HG03521 (cell line): Measurements from ENCODE around the gene POLR2E.

Experiments
- ATAC-seq: cut with Tn5 transposase; IDR thresholded peaks from one replicate; pipeline ENCODE4 v1.9.1; 2021; ENCODE audit warnings: mild to moderate bottlenecking, moderate library complexity; ENCODE audit not compliant: unreplicated experiment

The POLR2E gene

DNA sequence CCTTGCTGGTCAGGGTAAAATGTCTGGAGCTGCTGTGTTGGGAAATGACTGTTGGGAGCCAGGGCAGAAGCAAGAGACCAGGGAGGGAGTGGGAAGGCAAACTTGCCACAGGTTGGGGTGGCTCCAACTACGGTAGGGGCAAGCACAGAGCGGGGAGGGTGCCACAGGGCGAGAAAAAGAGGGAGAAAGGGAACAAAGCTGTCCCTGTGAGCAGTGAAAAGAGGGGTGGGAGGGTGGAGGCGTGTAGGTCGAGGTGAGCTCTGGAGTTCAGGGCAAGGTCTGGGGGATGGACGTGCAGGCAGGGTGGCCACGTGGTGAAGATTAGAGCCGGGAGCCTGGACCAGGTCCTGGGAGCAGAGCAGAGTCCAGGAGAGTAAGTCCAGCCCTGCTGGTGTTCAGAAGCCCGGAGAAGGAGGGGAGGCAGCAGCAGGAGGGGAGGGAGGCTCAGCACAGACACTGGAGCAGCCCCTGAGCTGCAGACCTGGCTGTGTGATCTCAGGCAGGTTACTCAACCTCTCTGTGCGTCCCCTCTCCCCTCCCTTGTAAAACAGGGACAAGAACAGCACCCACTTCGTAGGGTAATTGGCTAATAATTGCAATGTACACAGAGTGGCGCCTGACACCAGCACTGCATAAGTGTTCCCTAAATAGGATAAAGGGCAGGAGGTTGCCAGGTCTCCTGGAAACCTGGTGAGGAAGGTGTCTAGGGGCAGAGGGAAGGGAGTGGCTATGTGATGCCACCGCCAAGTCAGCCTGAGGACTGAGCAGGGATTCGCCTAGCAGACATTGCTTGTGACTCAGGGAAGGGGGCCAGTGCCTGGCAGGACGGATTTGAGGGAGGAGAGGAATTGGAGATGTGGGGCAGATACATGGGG, 3.2 kb upstream of the POLR2E start:
- no peak for ATAC-seq

- no peak for ATAC-seq
Measured at GRCh38 chr19:1097810-1098176, 2.6 kb upstream of the POLR2E start.

DNA sequence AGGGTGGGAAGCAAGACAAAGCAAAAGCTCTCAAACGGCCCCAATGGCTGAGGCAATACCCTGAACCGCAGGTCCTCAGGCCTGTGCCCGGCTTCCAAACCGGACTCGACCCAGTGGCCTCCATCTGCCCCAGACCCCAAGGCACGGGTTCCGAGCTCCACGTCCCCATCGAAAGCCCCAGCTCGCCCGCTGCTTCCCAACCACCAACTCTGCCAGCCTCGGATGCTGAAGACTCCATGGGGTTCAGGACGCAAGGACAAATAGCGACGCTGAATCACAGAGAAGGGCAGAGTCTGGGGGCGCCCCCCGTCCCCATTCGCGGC, 559 bp downstream of the POLR2E start:
- no peak for ATAC-seq

DNA sequence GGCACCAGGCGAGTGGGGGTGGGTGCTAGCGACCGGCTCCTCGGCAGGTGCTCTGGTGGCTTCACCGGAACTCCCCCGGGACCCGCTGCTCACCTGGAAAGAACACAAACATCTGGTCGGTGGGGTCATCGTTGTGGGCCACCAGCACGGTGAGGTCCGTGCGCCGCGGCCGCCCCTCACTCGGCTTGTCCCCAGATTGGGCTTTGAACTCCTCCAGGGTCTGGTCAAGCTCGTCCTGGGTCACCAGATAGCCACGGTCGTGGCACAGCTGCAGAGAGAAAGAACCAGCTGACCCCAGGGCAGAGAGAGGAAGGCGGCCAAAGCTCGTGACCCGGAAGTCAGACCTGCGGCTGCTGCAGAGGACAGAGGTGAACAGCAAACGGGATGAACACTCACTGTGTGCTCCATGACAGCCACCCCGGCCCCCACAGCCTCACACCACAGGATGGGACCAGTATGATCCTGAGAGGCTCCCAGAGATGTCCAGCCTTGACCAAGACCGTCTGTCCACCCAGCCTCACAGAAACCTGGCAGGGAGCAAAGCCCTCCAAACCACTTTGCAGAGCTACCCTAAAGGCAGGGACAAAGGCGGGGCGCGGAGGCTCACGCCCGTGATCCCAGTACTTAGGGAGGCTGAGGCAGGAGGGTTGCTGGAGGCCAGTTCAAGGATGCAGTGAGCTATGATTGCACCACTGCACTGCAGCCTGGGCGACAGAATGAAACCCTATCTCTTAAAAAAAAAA, 1.2 kb downstream of the POLR2E start:
- no peak for ATAC-seq

DNA sequence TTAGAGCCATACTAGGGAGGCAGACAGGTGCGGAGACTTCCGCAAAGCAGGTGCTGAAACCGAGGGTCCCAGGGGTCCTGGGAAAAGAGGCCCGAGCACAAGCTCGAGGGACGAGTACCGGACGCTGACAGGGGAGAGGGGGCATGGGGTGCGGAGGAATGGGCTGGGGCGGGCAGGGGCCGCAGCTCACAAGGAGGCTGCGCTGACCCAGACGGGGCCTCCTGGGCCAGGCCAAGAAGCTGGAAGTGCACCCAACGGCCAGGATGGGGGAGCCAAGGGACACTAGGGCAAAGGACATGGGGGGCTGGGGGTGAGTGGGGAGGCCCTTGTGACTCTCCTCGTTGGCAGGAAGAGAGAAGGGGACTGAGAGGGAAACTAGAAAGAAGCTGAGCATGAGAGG, 1.8 kb downstream of the POLR2E start:
- ATAC-seq: no peak

- no peak for ATAC-seq
Measured at GRCh38 chr19:1091544-1092175, 3.5 kb downstream of the POLR2E start.

DNA sequence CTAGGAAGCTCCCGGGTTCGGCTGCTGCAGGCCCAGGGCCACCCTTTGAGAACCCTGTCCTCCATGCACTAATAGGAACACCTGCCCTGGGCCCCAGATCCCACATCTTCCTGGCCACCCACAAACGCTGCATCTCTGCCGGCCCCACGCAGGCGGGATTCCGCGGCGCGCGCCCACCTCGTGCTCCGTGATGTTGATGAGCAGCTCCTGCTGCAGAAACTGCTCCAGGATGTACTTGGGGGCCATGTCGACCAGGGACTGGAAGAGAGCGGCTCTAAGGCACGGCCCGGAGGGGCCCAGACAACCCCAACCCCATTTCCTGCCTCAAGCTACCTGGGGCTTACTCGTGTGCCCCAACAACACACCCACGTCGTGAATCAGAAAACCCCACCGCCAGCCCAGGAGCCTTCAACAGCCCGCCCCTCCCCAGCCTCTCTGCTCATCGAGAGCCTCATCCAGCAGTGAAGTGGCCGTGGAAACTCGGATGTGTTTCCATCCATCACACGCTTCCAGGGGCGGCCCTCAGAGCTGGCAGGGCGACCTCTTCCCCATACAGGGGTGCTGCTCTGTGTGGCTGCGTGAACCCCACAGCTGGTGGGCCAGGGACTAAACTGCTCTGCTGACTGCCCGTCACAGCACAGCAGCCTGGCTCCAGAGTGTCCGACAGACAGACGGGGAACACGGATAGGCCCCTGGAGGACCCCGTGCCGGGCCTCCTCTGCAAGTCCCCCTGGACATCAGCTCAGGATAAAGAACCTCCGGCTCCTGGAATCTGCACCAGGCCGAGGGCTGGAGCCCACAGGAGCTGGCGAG, 4.2 kb downstream of the POLR2E start:
- ATAC-seq: no peak

DNA sequence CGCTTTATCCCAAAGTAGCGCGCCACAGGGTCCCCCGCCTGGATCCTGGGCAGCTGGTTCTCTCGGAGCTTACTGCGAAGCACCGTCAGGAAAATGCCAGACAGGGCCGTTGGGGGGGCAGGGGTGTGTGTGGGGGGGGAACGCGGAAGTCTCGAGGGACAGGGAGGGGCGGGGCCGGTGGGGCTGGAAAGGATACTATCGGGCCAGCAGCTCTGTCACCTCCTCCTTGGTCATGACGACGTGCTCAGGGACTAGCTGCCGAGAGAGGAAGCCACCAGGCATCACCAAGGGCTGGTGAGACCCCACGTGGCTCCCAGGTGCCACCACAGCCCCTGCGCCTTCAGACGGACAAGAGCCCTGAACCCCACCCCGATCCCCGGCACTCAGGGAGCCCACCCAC, 5.3 kb downstream of the POLR2E start:
- ATAC-seq: no peak

GRCh38 chr19:1089126-1089771, 5.9 kb downstream of the POLR2E start:
- no peak for ATAC-seq

GRCh38 chr19:1088416-1089010, 6.7 kb downstream of the POLR2E start:
- no peak for ATAC-seq

GRCh38 chr19:1087813-1088415, 7.3 kb downstream of the POLR2E start:
- ATAC-seq: no peak

DNA sequence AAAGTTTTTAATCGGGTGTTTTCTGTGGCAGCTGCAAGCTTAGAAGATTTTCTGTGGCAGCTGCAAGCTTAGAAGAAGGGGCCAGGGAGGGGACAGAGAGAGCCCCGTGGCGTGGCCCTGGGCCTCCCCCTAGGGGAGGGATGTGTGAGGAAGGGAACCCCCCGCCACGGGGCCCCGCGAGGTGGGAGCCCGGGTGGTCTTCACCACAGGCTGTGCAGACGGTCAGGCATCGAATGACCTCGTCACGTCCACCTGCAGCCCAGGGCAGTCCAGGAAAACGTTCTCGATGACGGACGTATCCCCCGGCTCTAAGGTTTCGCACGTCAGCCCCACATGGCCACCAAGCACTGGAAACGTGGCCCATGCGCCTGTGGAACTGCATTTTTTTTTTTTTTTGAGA, 8.6 kb downstream of the POLR2E start:
- no peak for ATAC-seq

GRCh38 chr19:1085676-1086442, 9.3 kb downstream of the POLR2E start:
- ATAC-seq: no peak

- no peak for ATAC-seq
Measured at GRCh38 chr19:1085053-1085658, 10.0 kb downstream of the POLR2E start.

DNA sequence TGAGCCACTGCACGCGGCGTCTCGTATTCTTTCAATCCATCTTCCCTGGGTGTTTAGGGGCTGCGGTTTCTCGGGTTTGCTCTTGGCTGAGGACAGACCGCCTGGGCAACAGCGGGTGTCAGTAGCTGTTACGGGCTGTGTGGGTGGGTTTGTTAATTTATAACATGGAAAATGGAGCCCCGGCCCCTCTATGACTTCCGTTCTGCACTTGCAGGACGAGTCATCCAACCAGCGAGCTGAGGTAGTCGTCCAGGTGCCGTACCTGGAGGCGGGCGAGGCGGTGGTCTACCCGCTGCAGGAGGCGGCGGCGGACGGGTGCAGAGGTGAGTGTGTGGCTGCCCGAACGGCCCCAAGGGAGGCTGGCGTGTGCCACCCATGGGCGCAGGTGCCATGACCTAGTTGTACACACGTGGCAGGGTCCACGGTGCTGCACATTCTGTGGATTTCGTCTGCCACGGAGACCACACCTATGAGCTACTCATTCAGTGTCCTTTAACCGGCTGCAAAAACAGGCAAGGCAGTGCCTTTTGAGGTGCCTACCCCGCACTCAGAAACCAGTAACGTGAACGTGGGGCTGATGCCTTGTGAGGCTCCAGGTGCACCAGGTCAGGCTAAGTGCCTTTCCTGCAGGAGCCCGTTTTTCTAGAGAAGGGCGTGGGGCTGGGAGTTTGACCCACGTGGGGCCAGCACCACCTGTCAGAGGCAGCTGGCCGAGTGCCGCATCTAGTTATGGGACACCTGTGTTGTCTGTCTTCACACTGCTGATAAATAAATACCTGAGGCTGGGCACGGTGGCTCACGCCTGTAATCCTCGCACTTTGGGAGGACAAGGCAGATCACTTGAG, 10.9 kb downstream of the POLR2E start:
- ATAC-seq: no peak

DNA sequence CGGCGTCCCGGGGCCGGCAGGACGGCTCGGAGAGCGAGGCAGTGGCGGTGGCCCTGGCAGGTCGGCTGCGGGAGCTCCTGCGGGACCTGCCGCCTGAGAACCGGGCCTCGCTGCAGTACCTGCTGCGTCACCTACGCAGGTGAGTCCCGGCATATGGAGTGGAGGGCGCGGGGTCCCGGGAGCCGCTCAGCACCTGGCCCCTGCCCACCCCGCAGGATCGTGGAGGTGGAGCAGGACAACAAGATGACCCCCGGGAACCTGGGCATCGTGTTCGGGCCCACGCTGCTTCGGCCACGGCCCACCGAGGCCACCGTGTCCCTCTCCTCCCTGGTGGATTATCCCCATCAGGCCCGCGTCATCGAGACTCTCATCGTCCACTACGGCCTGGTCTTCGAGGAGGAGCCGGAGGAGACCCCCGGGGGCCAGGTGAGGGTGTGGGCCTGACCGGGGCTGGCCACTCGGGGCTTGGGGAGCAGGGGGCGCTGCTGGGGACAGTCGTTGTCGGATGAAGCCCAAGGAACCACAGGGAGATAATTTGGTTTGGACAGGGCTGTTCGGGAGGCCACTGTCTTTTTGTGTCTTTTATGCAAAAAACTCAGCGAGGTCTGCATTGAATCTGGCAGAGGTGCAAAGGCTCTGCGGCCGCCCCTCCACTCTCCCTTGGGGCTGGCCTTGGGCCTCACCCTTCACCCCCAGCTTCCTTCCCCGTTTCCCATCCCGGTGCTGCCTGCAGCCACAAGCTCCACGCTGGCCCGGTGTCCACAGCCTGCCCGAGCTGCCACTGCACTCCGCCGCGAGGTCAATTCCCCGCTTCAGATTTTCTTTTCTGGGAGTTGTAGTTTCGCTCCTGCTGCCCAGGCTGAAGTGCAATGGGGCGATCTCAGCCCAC, 12.0 kb downstream of the POLR2E start:
- no peak for ATAC-seq
